GM19328 (cell line): Measurements from ENCODE around the gene TMCC1.

Source experiments
- ATAC-seq: cut with Tn5 transposase; IDR thresholded peaks from one replicate; pipeline ENCODE4 v1.9.1; 2021; ENCODE audit warnings: mild to moderate bottlenecking, moderate library complexity; ENCODE audit not compliant: unreplicated experiment

The TMCC1 gene

DNA sequence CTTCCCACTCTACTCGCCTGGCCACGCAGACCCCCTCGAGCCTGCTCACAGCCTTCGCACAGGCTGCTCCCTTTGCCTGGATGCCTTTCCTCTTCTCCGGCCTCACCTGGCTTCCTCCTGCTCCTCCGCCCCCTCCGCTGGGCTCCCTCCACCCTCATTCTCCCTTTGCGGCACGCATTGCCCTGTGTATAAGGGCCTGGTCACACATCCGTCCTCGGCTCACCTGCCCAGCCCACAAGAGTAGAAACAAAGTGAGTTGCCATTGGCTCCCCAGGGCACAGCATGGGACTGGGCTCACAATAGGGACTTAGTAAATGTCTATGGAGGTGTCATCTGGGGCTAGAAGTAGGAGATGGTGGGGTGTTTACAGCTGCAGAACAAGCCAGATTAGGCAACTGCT is 291.2 kb downstream of the TMCC1 start:
- no peak for ATAC-seq

DNA sequence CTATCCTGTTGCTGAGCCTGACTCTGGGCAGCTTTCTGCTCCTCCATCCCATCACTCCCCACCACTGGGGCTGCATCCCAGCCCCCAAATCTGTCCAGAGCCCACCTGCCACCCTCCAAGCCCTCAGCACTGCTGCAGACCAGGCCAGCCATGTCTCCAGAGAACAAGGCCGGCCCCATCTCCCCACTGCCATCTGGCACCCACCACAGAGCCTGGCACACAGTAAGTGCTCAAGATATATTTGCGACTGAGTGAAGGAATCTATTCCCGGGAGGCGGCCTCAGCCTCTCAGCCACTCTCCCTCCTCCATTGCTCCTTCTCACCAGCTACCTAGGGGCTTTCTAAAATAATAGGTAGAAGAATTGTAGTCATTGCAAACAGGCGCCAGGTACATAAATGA is 291.8 kb downstream of the TMCC1 start:
- no peak for ATAC-seq

- ATAC-seq, result no peak
These were observed 293.2 kb downstream of the TMCC1 start for GRCh38 chr3:129600348-129600747.

DNA sequence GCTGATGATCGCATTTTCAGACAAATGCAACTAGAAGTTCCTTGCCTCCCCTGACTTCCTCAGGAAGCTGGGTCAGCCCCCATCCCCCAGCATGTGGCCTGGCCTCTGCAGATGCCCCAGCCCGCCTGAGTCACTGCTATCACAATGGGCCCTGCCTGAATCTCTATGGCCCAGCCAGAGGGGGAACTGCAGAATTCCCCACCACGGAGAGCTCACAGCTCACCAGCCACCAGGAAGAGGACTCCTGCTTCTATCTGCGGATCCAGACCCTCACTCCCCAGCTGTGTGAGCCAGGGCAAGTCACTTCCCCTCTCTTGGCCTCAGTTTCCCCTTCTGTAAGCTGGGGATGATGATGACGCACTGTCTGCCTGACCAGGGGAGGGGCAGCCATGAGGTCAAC is 293.9 kb downstream of the TMCC1 start:
- no peak for ATAC-seq

DNA sequence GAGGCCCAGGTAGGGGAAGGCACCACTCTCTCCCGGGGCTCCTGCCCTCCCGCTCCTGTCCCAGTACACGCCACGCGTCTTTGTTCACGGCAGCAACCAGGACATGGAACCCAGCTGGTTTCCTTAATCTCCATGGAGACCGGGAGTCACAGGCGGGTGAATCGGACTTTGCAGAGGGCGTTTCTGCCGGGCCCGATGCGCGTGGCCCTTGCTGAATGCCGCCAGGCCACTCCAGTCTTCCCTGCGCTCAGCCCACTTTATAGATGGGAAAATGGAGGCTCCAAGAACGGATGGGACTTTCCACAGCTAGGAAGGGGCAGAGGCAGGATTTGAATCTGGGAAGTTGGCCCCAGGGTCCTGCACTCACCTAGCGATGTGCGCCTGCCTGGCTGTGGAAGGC is 294.4 kb downstream of the TMCC1 start:
- no peak for ATAC-seq

DNA sequence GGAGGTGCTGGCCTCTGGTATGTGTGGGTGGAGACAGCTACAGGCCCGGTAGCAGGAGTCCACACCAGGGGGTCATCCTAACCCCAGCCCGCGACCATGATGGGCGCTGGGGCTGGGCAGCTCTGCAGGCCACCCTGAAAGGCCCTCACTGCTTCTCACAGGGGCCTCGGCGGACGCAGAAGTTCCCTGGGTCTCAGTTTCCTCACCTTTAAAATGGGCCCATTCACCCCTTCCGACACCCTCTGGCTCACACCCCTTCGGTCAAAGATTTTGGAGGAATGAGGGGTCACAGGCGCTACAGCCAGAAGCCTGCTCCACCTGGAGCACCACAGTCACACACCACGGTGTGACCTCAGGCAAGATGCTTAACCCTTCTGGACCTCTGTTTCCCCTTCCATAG is 295.0 kb downstream of the TMCC1 start:
- no peak for ATAC-seq

- ATAC-seq, result no peak
These were observed 295.5 kb downstream of the TMCC1 start for GRCh38 chr3:129598000-129598381.
